Forelimb muscle (tissue), 1 donor: Measurements from ENCODE around the gene GBGT1. TPM values are rescaled to one million over a fixed set of nuclear protein-coding genes. Genes with fewer than 3 reads are reported as not detected.
"Not testable (repeated sequence)": the region's sequence is repeated elsewhere in the genome, so short reads cannot be mapped to it uniquely, and the experiment has no call there.

ENCODE experiments used
- DNase-seq: peaks from one replicate; pipeline ENCODE4 v3.0.0-alpha.2; 2013; ENCODE audit warnings: low read depth
- polyA plus RNA-seq: library from polyadenylated mRNA; unstranded; fragments of 120-200 nt; gene quantifications from one replicate; pipeline ENCODE4 v1.2.1, GENCODE V29; 2013; ENCODE audit not compliant: insufficient read length

GBGT1 gene
- polyA plus RNA-seq, result 3.6 TPM

DNA sequence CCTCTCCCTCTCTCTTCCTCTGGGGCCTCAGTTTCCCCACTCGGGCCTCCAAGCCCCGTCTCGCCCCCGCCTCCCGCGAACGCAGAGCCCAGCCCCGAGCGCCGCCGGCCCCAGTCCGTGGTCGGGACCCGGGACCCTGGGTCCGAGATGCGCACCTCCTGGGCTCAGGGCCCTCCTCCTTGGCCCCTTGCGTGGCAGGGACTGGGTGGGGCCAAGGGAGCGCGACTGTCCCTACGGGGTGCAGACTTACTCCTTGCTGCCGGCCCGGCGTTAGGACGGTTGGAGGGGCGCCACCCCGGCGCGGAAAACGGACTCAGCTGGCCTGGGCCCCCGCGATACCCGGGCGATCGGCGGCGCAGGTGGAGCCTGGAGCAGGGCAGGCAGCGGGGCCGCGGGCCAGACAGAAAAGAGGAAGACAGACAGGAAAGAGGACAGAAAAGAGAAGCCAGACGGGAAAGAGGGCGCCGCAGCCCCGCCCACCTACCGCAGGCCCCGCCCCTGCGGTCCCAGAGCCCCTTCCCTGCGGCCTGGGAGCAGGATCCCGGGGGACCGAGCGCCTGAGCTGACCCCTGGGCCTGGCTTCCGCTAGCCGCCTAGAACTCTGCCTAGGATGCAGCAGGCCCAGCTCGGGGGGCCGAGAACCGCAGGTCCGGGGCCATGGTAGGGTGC lies at the start of gene GBGT1:
GBGT1 (minus strand) TSS at position 411 of the 669 bp plus-strand sequence. CDS start 1,502 bp downstream, outside the sequence.
- no peak for DNase-seq

DNA sequence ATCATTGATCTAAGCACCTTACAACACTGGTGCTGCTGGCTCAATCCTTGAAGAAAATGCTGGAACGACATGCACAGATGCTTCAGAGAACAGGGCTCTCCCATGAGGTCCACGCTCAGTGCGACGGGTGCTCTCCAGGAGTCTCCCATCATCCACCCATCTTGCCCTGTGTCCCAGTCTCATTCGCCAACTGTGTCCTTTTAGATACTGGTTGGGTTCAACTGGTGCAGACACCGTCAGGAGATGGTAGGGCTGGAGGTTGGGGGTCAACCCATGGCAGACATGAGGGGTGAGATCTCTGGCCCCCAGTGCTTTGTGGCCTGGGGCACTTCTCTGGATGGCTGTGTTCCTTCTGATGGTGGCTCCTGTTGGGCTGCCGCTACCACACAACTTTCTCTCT lies 46.9 kb upstream of the GBGT1 start:
- DNase-seq, result no peak

DNA sequence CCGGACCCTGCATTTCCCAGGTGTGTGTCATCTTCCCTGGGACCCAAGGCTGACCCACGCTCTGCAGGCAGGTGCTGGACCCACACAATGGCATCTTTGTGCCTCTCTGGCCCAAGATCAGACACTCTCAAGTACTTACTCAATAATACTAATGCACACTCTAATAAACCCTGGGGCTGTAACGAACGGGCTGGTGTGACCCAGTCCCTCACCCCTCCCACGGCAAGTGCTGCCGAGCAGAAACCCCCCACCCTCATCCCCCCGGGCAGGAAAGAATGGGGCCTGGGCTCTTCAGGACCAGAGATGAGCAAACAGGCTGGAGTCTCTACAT lies 46.5 kb upstream of the GBGT1 start:
- no peak for DNase-seq

DNA sequence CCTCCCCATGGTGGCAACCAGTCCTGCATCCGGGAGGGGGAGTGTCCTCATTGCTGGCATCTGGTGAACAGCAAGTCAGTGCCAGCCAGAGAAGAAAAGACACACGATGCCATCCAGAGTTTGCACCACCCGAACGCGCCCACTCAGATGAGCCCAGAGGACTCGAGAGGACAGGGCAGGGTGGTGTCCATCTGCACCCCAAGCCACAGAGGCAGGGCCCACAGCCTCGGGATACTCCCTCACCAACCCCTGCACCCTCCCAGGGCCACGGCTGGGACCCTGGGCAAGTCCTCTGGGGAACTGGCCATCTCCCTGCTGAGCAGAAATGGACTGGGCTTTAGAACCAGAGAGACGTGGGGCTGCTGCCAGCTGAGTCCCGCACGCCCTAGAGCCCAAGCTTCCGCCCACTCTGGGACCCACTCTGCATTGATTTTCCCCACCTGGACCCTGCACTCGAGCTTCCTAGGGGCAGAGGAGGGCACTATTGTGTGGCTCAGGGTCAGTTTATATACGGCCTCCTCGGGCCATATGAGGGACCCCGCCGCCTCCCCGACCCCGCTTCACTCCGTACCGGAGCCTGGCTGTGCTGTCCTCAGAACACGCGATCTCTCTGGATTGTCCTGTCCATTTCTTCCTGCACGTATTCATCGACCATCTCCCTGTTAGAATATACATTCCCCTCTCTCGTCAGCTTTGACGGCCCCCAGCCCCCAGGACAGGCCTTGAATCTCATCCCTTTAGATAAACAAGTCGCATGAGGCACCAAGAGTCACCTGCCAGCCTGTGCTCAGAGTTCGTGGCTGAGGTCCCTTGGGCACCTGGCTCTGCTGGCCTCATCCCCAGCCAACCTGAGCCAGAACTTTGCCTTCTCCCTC lies 45.9 kb upstream of the GBGT1 start:
- not testable (repeated sequence) for DNase-seq

DNA sequence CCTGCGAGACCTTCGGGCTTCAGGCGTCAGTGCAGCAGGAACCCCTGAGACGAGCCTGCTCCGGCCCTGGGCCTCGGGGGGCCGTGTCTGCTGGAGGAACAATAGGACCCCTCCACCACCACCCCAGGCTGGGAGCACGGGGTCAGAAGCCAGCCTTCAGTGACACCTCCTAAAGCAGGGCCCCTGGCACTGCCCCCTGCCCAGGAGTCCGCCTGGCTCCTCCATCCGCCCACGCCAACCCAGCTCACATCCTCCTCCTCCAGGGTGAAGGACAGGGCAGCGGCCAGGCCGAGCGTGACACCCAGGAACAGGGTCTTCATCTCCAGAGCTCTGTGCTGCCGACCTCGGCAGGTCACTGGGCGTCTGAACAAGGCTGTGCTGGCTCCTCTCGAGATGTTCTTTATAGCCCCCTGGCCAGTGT lies 45.2 kb upstream of the GBGT1 start, which contains the start of gene OBP2B:
OBP2B (minus strand) TSS at position 371 of the 421 bp plus-strand sequence; CDS start at position 320, 51 bp downstream.
- not testable (repeated sequence) for DNase-seq

DNA sequence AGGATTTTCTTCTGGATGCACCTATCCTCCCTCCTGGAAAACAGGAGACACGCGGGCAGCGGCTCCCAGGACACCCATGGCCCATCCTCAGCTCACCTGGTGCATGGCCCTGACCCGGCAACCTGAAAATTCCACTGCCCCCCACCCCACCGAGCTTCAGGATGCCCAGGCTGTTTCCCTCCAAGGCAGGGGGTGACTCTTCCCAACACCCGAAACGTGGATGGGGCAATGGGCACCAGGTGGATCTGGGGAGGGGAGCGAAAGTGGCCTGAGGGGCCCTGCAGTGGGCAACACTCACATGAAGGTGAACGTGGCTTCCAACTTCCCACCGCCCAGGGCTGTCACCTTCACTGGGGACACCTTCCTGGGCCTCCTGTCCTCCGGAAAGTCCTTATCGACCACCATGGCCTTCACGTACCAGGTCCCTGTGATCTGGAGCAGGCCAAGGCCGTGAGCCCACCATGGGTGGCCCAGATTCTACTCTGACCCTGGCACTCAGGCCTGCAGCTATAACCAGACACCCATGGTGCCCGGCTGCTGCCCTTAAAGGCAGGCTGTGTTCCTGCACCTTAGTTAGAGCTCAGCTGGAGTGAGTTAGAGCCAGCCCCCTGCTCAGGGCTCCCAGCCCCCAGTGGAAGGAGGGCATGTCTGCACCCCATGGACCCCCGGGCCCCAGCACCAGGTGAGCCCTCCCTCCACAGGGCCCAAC lies 44.6 kb upstream of the GBGT1 start:
- not testable (repeated sequence) for DNase-seq

DNA sequence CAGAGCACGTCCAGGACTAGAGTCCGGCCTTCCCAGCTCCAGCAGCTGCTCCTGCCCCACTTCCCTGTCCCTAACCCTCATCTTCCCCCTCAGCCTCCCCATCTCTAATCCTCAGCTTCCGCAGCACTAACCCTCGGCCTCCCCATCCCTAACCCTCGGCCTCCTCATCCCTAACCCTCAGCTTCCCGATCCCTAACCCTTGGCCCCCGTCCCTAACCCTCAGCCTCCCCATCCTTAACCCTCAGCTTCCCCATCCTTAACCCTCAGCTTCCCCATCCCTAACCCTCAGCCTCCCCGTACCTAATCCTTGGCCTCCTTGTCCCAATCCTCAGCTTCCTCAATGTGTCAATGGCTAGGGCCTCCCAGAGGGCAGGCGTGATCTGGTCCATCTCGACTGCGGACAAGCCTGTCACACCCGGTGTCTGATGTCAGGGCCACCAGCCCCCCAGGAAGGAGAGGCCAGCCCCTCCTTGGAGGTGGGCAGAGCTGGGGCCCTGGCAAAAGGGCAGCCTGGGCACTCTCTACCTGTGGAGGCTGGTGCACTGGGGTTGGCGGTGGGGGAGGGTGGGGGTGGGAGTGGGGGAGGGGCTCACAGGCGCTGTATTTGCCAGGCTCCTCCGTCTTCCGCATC lies 43.9 kb upstream of the GBGT1 start:
- no peak for DNase-seq

DNA sequence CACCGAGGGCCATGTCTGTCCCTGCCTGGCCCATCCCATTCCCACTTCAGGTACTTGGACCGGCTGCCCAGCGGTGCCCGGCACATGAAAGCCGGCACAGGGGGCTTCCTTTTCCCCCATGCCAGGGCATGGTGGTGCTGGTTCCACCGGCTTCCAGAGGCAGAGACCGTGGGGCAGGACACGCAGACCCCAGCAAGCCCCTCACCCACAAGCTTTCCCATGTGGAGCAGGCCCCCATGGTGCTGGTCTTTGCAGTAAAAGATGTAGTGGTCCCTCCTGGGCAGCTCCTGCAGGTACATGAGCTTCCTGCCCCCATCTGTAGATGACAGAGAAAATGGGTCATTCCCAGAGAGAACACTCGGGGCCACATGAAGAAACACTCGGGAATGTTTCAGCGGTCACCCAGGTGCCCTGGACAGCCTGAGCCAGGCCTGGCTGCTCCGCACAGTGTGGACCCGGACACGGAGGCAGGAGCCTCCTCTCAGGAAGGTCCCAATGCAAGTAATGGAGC lies 43.4 kb upstream of the GBGT1 start:
- DNase-seq, result no peak

DNA sequence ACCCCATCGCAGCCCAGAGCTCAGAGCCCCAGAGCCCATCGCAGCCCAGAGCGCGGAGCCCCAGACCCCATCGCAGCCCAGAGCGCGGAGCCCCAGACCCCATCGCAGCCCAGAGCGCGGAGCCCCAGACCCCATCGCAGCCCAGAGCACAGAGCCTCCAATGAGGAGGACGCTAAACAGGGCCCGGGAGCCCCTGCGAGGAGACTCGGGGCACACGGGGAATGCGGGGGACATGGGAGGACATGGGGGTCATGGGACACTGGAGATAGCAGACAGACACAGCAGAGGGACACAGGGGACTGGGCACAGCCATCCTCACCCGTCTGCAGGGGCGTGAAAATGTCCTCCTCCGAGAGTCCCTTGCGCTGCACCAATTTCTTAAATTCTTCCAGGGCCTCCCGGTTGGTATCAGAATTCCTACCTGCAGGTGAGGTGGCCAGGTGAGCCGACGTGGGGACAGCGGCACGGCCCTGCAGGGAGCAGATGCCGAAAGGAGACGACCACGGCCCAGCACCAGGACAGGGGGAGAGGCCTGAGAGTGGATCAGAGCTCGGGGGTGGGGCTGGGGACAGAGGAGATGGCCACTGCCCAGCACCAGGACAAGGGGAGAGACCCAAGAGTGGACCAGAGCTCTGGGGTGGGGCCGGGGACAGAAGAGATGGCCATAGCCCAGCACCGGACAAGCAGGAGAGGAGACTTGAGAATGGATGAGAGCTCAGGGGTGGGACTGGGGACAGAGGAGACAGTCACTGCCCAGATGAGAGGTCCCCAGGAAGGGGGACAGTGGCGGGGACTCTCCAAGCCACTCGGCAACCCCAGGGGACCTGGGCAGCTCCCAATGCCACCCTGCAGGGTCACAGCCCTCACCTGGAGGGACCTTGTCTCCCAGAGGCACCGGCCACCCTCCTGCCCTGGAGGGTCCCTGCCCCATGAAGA lies 42.5 kb upstream of the GBGT1 start:
- DNase-seq, result no peak

DNA sequence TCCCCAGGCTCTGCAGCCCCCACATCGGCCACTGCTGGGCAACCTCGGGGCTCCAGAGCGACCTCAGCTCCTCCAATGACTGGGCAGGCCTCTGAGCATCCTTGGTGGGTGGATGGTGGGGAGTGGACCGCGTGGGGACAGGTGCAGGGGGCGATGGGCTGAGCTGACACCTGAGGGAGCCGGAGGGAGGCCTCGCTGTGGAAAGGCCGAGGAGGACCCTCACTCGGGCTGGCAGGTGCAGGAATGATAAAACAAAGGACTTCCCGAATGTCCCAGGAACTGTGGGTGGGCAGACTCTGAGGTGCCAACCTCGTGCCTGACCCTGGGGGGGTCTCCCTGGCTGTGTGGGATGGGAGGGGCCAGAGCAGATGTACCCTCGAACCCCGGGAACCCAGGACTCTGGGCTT lies 41.8 kb upstream of the GBGT1 start:
- not testable (repeated sequence) for DNase-seq

DNA sequence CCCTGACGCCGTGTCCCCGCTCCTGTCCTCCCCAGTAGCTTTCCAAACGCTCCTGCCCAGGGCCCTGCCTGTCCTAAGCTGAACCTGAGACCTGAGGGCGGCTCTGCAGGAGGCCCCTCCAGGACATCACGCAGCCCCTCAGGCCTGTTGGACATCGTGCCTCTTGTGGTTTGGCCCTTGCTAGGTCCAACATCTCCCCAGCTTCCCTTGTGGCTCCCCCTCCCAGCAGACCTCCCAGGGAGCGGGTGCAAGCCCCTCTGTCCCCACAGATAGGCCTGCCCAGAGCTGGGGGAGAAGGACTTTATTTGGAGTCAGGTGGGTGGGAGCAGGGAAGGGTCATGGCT lies 41.3 kb upstream of the GBGT1 start:
- no peak for DNase-seq

DNA sequence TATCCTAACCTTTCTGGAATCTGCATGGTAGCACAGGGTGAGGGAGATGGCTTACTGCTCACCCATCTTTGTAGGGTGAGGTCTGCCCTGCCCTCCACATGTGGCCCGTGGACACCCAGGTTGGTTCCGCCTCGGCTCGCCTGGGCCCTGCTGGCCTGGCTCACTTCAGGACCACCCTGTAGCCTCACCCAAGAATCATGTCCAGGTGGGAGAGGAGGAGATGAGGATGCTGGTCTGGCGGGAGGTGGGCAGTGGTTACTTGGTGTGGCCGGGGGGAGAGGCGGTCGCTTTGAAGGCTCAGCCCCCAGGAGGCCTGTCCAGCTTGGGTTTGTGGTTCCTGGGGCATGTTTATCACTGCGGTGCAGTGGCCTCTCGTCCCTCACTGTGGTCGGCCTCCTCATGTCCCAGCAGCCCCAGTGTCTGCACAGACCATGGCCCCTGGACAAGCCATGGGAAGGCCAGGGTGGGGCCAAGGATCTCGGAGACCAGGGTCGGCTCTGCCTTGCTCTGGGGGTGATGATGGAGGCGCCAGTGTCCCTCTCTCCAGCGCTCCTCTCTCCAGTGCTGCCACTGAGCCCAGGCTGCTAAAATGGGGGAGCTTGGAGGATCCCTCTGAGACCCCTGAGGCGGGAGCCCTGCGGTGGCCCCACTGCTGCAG lies 40.8 kb upstream of the GBGT1 start:
- no peak for DNase-seq

DNA sequence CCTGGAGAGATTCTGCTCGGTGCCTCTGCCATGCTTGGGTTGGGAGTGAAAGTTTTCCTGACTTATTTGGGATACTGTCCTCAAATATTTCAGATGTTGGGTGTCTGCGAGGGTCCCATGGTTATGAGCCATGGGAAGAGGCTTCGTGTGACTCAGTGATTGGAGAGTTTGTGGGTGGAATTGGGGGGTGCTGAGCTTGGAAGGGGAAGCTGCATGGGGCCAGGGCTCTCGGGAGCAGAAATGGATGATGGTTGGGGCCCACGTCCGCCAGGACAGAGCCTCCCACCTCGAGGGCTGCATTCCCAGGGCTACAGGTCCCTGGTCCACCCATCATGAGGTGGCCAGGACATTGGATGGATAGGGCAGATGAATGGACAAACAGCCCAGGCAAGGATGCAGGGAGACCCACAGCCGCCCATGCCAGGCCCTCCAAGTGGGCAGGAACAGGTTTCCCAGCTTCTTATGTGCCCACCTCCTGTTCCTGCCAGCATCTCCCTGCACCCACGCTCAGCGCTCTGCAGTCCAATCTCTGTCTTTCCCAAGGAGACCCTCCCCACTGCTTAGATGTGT lies 39.9 kb upstream of the GBGT1 start:
- DNase-seq, result no peak

DNA sequence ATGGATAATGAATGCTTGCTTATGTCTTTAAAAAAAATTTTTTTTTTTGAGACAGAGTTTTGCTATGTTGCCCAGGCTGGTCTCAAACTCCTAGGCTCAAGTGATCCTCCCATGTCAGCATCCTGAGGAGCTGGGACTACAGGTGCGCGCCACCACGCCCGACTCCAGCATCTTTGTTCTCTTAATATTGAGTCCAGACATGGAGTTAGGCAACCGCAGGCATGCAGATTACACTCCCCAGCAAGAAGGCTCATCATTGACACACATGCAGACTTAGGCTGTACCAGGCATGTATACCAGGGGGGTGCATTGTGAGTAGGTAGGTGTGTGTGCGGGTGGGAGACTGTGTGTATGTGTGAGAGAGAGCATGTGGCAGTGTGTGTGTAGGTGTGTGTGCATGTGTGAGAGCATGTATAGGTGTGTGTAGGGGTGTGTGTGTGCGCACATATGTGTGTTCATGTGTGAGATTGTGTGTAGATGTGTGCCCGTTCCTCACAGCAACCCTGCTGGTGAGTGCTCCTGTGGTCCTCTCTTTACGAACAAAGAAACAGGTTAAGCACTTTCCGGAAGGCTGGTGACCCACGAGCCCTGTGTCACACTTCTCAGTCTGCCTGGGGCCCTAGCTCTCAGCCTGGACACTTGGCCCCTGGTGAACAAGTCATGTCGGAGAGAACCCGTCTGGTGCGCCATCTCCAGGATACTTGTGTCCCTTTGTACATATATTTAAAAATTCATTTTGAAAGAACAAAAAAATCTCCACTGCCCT lies 39.2 kb upstream of the GBGT1 start:
- DNase-seq, result no peak

DNA sequence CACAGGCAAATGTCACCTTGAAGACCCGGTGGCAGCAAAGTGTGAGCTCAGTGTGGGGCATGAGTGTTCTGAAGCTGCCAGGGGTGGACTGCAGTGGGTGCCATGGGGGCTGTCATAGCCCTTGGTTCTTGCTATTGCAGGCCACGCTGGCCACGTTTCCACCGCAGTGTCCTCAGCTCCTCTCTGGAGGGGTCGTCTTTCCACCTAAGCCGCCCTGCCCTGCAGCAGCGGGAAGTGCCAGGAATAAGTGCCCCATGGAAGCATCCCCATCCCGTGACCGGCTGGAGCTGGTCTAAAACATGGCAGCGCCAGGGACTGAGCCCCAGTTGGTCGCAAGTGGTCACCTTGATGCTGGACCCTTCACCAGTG lies 38.4 kb upstream of the GBGT1 start:
- no peak for DNase-seq

DNA sequence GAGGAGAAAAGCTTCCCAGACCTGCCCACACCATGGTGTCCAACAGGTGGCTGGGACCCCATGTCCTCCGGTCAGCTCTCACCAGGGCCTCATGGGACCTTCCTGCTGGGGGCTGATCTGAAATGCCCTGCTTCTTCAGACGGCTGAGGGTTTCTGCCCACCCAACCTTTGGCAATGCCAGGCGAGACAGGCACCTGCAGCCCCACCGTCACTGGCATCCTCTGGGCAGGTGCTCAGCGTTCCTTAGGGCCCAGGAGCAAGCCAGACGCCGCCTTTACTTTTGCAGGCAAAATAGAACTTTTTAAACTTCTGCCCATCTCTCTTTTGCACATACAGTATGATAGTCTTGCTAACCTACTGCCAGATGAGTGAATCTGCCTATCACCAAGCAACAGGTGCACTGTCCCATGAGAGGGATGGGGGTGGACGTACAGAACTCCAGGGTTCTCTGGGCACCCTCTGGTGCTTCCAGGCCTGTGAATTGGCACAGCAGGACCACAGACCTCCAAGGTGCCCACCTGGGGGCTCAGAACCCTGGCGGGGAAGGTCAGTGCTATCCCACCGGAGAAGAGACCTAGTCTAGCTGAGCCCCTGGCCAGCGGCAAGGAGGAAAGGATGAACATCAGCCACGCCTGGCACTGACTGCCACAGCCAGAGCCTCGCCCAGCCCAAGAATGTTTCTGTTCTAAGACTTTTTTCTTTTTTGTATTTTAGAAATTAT lies 37.9 kb upstream of the GBGT1 start:
- DNase-seq, result no peak

DNA sequence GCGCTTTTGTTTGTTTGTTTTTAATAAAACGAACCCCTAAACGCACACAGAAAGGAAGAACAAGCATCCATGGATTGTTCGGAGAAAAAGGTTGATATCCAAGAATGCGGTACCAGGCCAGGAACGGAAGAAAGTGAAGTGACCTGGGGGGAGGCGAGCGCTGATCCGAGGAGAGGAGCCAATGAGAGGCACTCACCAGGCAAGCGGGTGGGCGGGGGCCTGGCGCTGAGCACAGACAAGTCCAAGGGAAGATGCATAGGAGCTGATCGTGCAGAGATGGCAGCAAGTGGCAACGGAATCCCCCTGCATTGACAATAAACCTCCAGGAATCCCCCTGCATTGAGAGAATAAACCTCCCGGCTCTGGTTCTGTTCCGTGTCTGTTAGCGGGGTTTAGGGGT lies 36.9 kb upstream of the GBGT1 start:
- no peak for DNase-seq

DNA sequence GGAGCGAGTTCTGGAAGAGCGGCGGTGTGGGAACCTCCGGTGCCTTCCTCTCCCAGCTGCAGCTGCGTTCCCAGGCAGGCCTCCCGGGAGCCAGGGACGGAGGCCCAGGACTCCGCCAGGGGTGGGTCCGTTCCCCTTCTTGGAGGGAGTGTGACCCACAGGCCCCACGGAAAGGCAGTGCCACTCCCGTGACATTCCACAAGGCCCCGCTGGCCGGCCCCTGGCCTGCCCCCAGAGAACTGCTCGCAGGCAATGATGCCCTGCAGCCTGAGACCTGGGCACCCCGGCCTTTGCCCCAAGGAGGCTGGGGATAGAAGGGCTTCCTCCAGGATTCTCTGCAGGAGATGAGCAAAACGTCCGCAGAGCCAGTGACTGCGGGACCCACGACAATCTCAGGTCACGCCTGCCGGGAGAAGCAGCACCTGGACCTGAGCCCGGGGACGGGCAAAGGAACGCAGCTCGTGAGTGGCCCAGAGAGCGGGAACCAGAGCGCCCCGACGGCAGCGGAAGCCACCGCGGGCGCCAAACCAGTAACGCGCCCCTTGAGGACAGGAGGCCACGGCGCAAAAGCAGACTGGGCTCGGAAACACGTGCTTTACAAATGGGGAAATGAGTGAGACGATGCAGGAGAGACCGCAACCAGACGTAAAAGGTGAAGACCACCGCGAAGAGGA lies 36.1 kb upstream of the GBGT1 start:
- no peak for DNase-seq
